Stimulated activated CD8-positive, alpha-beta memory T cell treated with anti-CD3 and anti-CD28 coated beads, Interleukin-4, amount 100 ng/mL, for 48 hours (primary cell): Measurements from ENCODE around the gene VIM.
"Not testable (repeated sequence)": the region's sequence is repeated elsewhere in the genome, so short reads cannot be mapped to it uniquely, and the experiment has no call there.

Source experiments
- DNase-seq: peaks from one replicate; pipeline ENCODE4 v3.0.0-alpha.2; 2020

VIM gene

GRCh38 chr10:17233286-17233991, 5.4 kb downstream of the VIM start:
- no peak for DNase-seq

- DNase-seq: no peak
Measured at GRCh38 chr10:17234431-17234945, 6.4 kb downstream of the VIM start.

GRCh38 chr10:17235136-17235535, 7.1 kb downstream of the VIM start:
- no peak for DNase-seq

- DNase-seq: no peak
Measured at GRCh38 chr10:17236468-17237148, 8.6 kb downstream of the VIM start.

- no peak for DNase-seq
Measured at GRCh38 chr10:17237149-17237527, 9.1 kb downstream of the VIM start.

GRCh38 chr10:17237915-17238444, 9.9 kb downstream of the VIM start:
- no peak for DNase-seq

GRCh38 chr10:17238445-17239291, 10.6 kb downstream of the VIM start:
- DNase-seq: no peak

- no peak for DNase-seq
Measured at GRCh38 chr10:17239345-17240085, 11.5 kb downstream of the VIM start.

GRCh38 chr10:17240096-17240495, 12.1 kb downstream of the VIM start:
- no peak for DNase-seq

GRCh38 chr10:17240616-17241015, 12.6 kb downstream of the VIM start:
- no peak for DNase-seq

GRCh38 chr10:17241611-17242333, 13.7 kb downstream of the VIM start:
- no peak for DNase-seq

GRCh38 chr10:17244700-17245365, 16.8 kb downstream of the VIM start:
- DNase-seq: no peak

GRCh38 chr10:17247210-17247609, 19.2 kb downstream of the VIM start:
- no peak for DNase-seq

- no peak for DNase-seq
Measured at GRCh38 chr10:17248964-17249363, 20.9 kb downstream of the VIM start.

- DNase-seq: no peak
Measured at GRCh38 chr10:17249820-17250219, 21.8 kb downstream of the VIM start.

GRCh38 chr10:17250736-17251135, 22.7 kb downstream of the VIM start:
- no peak for DNase-seq

GRCh38 chr10:17254543-17255050, 26.6 kb downstream of the VIM start:
- not testable (repeated sequence) for DNase-seq

- no peak for DNase-seq
Measured at GRCh38 chr10:17255512-17255911, 27.5 kb downstream of the VIM start.

- no peak for DNase-seq
Measured at GRCh38 chr10:17256051-17256450, 28.0 kb downstream of the VIM start.

GRCh38 chr10:17256627-17257026, 28.6 kb downstream of the VIM start:
- DNase-seq: no peak
